Uterus (tissue), 4 donors: ENCODE results near the gene KCNA10. TPM values are rescaled to one million over a fixed set of nuclear protein-coding genes. Genes with fewer than 3 reads are reported as not detected.

Experiments used
- DNase-seq, 2 donors: peaks; one replicate each; pipeline ENCODE4 v3.0.0-alpha.2; 2019 to 2020
- H3K27ac ChIP-seq, 2 donors: fragments of 200-600 bp; sonication (generic); 1 replicate in 1 of 2; 2 replicates in 1 of 2; pipeline ENCODE4 v1.5.1; 2016 to 2018
- H3K27me3 ChIP-seq, 2 donors: fragments of 200-600 bp; sonication (generic); one replicate each; pipeline ENCODE4 v1.5.1; 2018 to 2019; ENCODE audit warnings: control low read depth in 1 of 2
- H3K36me3 ChIP-seq, 2 donors: fragments of 200-600 bp; sonication (generic); one replicate each; pipeline ENCODE4 v1.5.1; 2019; ENCODE audit warnings: control low read depth in 1 of 2
- H3K4me1 ChIP-seq, 2 donors: fragments of 200-600 bp; sonication (generic); one replicate each; pipeline ENCODE4 v1.5.1; 2018 to 2019; ENCODE audit warnings: control low read depth in 1 of 2
- H3K4me3 ChIP-seq, 2 donors: fragments of 200-600 bp; sonication (generic); 1 replicate in 1 of 2; 2 replicates in 1 of 2; pipeline ENCODE4 v1.5.1; 2018 to 2019; ENCODE audit warnings: mild to moderate bottlenecking in 1 of 2
- H3K9me3 ChIP-seq, 2 donors: fragments of 200-600 bp; sonication (generic); one replicate each; pipeline ENCODE4 v1.5.1; 2019; ENCODE audit warnings: control low read depth in 1 of 2
- CTCF ChIP-seq, 4 experiments: fragments of 200-600 bp in 2 of 4; fragments of 450-650 bp in 2 of 4; sonication (generic) in 2 of 4; IDR thresholded peaks; one replicate each; pipeline ENCODE4 v1.5.1; 2016 to 2019; ENCODE audit warnings: antibody characterized with exemption in 4 of 4, mild to moderate bottlenecking in 2 of 4, moderate library complexity in 1 of 4
- POLR2A ChIP-seq, 2 donors: fragments of 450-650 bp; IDR thresholded peaks; one replicate each; pipeline ENCODE4 v1.6.1; 2016; ENCODE audit warnings: antibody characterized with exemption in 2 of 2, mild to moderate bottlenecking in 1 of 2, moderate library complexity in 1 of 2
- intact Hi-C: fragments of 100-400 bp; cut with DNase I; formaldehyde crosslinking; loops from one replicate; pipeline ENCODE4 v1.15.1; 2023; ENCODE audit warnings: low total_unique reads
- total RNA-seq, 4 donors: library from RNA; depleted of rRNA in 3 of 4; stranded (reverse); fragments of >200 nt in 3 of 4; gene quantifications; one replicate each; pipeline versions ENCODE4 v1.1.0 to v1.2.4, GENCODE V29; 2014 to 2023
- donor health status: DM: yes; HTN: yes; CAD: no.

KCNA10 gene
- total RNA-seq, 4 donors from 2014 or later, result not detected

- H3K27me3 ChIP-seq, result no peaks in the 10 kb centered on the region
- no peaks in the 10 kb centered on the region for H3K4me1 ChIP-seq
- TF ChIP-seq POLR2A (IDR thresholded peaks at IDR 0.05) (no peak), CTCF (IDR thresholded peaks at IDR 0.05) (no peak)
- no peaks in the 10 kb centered on the region for H3K9me3 ChIP-seq
- no peak overlapping the region for H3K27ac ChIP-seq
- H3K36me3 ChIP-seq, result no peaks in the 10 kb centered on the region
- no peak overlapping the region for H3K4me3 ChIP-seq
- intact Hi-C loops, result no loop called here
- no peak for DNase-seq
These were observed 38.4 kb downstream of the KCNA10 start for GRCh38 chr1:110480356-110481096.

- H3K27me3 ChIP-seq, result no peaks in the 10 kb centered on the region
- no peaks in the 10 kb centered on the region for H3K36me3 ChIP-seq
- no peak for DNase-seq
- intact Hi-C loops, result loop anchor here (5.0 kb wide), 1 partner anchor 362 kb away; no protein-coding TSS in a partner anchor
- H3K4me1 ChIP-seq, result no peaks in the 10 kb centered on the region
- no peaks in the 10 kb centered on the region for H3K9me3 ChIP-seq
- H3K4me3 ChIP-seq, result no peak overlapping the region
- no peak for TF ChIP-seq POLR2A (IDR thresholded peaks at IDR 0.05)
- TF ChIP-seq CTCF (IDR thresholded peaks at IDR 0.05), result no peak
- no peak overlapping the region for H3K27ac ChIP-seq
These were observed 40.1 kb downstream of the KCNA10 start for GRCh38 chr1:110478886-110479285.

DNA sequence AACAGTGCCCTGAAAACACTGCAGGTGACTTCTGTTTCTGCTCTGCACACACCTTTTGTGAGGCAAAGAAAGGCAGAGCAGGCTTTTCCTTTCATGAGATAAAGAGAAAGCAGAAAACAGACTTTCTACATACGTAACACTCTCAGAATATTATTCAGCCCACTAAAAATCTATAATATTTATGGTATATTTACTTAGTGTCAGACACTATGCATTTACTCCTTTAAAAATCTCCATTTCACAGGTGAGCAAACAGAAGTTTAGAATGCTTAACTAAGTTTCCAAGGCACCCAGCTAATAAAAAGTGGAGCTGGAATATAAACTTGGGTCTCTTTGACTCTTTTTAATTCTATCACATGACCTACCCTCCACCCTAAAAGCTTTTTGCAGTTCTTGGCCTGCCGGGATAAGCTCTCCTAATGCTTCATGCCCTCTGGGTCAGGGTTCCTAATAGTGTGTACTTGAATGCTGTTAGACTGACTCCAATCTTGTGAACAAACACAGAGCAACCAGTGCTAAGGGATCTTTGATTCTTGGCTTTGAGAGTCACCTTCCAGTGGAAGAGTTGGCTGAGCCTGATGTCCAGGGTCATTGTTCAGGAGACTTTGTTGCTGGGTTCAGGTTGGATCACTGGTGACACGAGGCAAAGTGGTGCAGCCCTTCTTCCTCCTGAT, 40.9 kb downstream of the KCNA10 start:
- no peaks in the 10 kb centered on the region for H3K27me3 ChIP-seq
- DNase-seq, result no peak
- intact Hi-C loops, result loop anchor here (5.0 kb wide), 1 partner anchor 361 kb away; no protein-coding TSS in a partner anchor
- no peaks in the 10 kb centered on the region for H3K36me3 ChIP-seq
- H3K9me3 ChIP-seq, result no peaks in the 10 kb centered on the region
- H3K4me3 ChIP-seq, result no peak overlapping the region
- H3K4me1 ChIP-seq, result no peaks in the 10 kb centered on the region
- TF ChIP-seq POLR2A (IDR thresholded peaks at IDR 0.05) (no peak), CTCF (IDR thresholded peaks at IDR 0.05) (no peak)
- H3K27ac ChIP-seq, result no peak overlapping the region

DNA sequence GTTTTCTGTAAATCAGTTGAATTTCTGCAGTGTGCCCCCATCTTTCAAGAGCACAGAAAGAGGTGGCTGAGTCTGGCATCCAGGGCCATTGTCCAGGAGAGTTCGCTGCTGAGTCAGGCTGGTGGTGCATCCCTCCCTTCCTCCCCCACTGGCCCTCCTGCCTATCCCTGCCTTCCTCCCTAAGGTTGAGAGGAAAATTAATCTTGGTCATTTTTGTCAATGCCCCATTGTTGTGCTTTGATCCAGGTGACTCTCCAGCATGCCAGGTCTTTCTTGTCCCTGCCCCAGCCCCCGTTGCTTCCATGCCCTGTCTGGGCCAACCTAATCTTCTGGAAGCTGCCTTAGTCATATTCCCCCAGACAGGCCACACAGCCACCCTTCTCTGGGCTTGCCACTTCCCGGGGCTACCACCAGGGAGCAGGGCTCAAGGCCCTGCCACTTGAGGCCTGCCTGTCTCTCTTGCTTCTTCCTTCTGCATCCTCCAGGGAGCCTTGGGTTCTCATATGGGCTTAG, 41.5 kb downstream of the KCNA10 start:
- intact Hi-C loops, result loop anchor here (5.0 kb wide), 1 partner anchor 360 kb away; no protein-coding TSS in a partner anchor
- Histone ChIP-seq H3K27me3 (no peaks in the 10 kb centered on the region), H3K27ac (no peak overlapping the region), H3K4me3 (no peak overlapping the region), H3K9me3 (no peaks in the 10 kb centered on the region), H3K36me3 (no peaks in the 10 kb centered on the region), H3K4me1 (no peaks in the 10 kb centered on the region)
- no peak for DNase-seq
- TF ChIP-seq POLR2A (IDR thresholded peaks at IDR 0.05), result no peak
- TF ChIP-seq CTCF (IDR thresholded peaks at IDR 0.05), result no peak

DNA sequence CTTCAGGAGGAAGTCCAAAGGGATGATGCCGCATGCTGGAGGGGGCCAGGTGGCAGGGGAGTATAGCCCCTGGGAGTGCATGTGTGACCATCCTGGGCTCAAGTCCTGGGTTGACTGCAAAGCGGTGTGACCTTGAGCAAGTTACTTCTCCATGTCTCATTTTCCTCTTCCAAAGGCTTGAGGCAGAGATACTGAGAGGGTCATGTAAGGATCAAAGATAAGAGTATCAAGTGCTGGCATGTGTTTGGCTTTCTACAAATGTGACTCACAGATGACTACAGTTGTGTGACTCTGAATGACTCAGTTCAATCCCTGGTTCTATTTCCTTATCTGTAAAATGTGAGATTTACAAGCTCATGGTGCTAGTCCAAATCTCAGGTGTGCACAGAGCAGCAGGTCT, 41.9 kb downstream of the KCNA10 start:
- H3K4me3 ChIP-seq, result no peak overlapping the region
- H3K4me1 ChIP-seq, result no peaks in the 10 kb centered on the region
- no peaks in the 10 kb centered on the region for H3K27me3 ChIP-seq
- H3K27ac ChIP-seq, result no peak overlapping the region
- no peaks in the 10 kb centered on the region for H3K36me3 ChIP-seq
- no peak for DNase-seq
- TF ChIP-seq CTCF (IDR thresholded peaks at IDR 0.05), result no peak
- TF ChIP-seq POLR2A (IDR thresholded peaks at IDR 0.05), result no peak
- intact Hi-C loops, result loop anchor here (5.0 kb wide), 1 partner anchor 360 kb away; no protein-coding TSS in a partner anchor
- no peaks in the 10 kb centered on the region for H3K9me3 ChIP-seq
